H1 (cell line): ENCODE data around the gene KLHL40. TPM values are rescaled to one million over a fixed set of nuclear protein-coding genes. Genes with fewer than 3 reads are reported as not detected.

Experiments
- SIRT6 ChIP-seq: IDR thresholded peaks from one replicate; pipeline ENCODE4 v1.7.1; 2012; ENCODE audit warnings: low read length, inconsistent platforms
- polyA plus RNA-seq, 7 experiments: library from polyadenylated mRNA; depleted of rRNA in 3 of 7; stranded (reverse) in 5 of 7; unstranded in 2 of 7; fragments of >200 nt in 5 of 7; fragments of 200-250 nt in 2 of 7; gene quantifications; 1 replicate in 5 of 7; 2 replicates in 1 of 7; 4 replicates in 1 of 7; pipeline versions ENCODE4 v1.2.1 to v1.2.3, GENCODE V29; 2011 to 2013; ENCODE audit warnings: missing spikeins in 2 of 7, mixed read lengths in 2 of 7
- total RNA-seq: library from RNA; stranded (reverse); fragmentation: NEBNext Ultra II Directional; extraction: Animal tissue kit (Norgen Biotek cat#: 25700); gene quantifications from 2 replicates; pipeline ENCODE4 v1.2.1, GENCODE V29; 2021
- TF ChIP-seq, protein P1 (sequence below): IDR thresholded peaks from 2 replicates; pipeline ENCODE4 v1.6.1; 2012; ENCODE audit warnings: inconsistent platforms

Gene KLHL40
- total and polyA plus RNA-seq, 2 of the 8 experiments (the other 6 are each of a cell fraction or from before 2014, with no cell fraction given), result 0.02 TPM; not detected in 1

DNA sequence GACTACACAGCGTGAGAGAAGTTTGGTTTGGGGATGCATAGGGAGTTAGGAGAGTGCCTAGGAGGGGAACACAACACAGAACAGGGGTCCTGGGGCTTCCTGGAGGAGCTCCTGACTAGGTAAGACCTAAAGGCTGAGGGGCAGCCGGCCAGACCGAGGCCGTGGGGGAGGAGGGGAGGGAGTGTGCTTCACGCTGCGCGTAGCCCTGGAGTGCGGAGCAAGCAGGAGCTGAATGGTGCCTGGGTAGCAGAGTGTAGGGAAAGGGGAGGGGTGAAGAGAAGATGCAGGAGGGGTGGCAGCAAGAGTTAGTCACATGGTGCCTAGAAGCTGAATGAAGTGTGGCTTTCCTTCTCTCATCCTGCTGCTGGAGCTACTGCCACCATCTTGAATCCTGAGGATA, 49.7 kb downstream of the KLHL40 start (continued):
- TF ChIP-seq SIRT6, result no peak
- TF ChIP-seq, protein P1, sequence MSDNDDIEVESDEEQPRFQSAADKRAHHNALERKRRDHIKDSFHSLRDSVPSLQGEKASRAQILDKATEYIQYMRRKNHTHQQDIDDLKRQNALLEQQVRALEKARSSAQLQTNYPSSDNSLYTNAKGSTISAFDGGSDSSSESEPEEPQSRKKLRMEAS, result no peak
- TF ChIP-seq, all 59 proteins: peak for 0
